ENCODE measurements around the gene FMO2. TPM values are rescaled to one million over a fixed set of nuclear protein-coding genes. Genes with fewer than 3 reads are reported as not detected.

Gene FMO2
- total RNA-seq, 2 donors from 2014 or later: 9.2 to 18.9 TPM

GRCh38 chr1:171206978-171207355, 21.9 kb downstream of the FMO2 start:
- Histone ChIP-seq H3K4me1 (peaks cover 12% of the 10 kb centered on the region), H3K36me3 (replicated peaks in 1 of 2; ENCODE audit: insufficient read depth in 1 of 2, low read depth in 2 of 2) (no peaks in the 10 kb centered on the region), H3K9me3 (no peaks in the 10 kb centered on the region), H3K4me3 (no peak overlapping the region), H3K27ac (no peak overlapping the region), H3K27me3 (no peaks in the 10 kb centered on the region)
- no peak for DNase-seq
- 92 to 100% methylated on average over 1 of the region's 1 CpG for whole genome bisulfite sequencing, 2 donors
- intact Hi-C loops (cut with DNase I): no loop called here
- no peak for TF ChIP-seq POLR2A (IDR thresholded peaks at IDR 0.05)
- TF ChIP-seq CTCF (IDR thresholded peaks at IDR 0.05): no peak
- no peak for ATAC-seq

GRCh38 chr1:171207377-171207776, 22.3 kb downstream of the FMO2 start:
- H3K36me3 ChIP-seq (replicated peaks in 1 of 2; ENCODE audit: insufficient read depth in 1 of 2, low read depth in 2 of 2): no peaks in the 10 kb centered on the region
- H3K27me3 ChIP-seq: no peaks in the 10 kb centered on the region
- peaks cover 12% of the 10 kb centered on the region for H3K4me1 ChIP-seq
- no peak for TF ChIP-seq POLR2A (IDR thresholded peaks at IDR 0.05)
- TF ChIP-seq CTCF (IDR thresholded peaks at IDR 0.05): no peak
- 56 to 73% methylated on average over 2 of the region's 2 CpGs for WGBS, 2 donors
- H3K9me3 ChIP-seq: no peaks in the 10 kb centered on the region
- ATAC-seq (no peak), DNase-seq (no peak)
- H3K27ac ChIP-seq: no peak overlapping the region
- intact Hi-C loops (cut with DNase I): no loop called here
- H3K4me3 ChIP-seq: no peak overlapping the region

- no peaks in the 10 kb centered on the region for H3K9me3 ChIP-seq
- H3K4me1 ChIP-seq: peaks cover 12% of the 10 kb centered on the region
- peak; percentile 87 for ATAC-seq
- WGBS, 2 donors: 20 to 37% methylated on average over 1 of the region's 1 CpG
- H3K27me3 ChIP-seq: no peaks in the 10 kb centered on the region
- H3K4me3 ChIP-seq: no peak overlapping the region
- H3K36me3 ChIP-seq (replicated peaks in 1 of 2; ENCODE audit: insufficient read depth in 1 of 2, low read depth in 2 of 2): no peaks in the 10 kb centered on the region
- TF ChIP-seq POLR2A (IDR thresholded peaks at IDR 0.05) (no peak), CTCF (IDR thresholded peaks at IDR 0.05) (no peak)
- peak overlapping the region in 1 of 4 donors; percentile 16 for H3K27ac ChIP-seq
- intact Hi-C loops (cut with DNase I): no loop called here
- DNase-seq: peak in 1 of 4 donors; percentile 28
Observed at GRCh38 chr1:171210355-171210754, 25.3 kb downstream of the FMO2 start.

GRCh38 chr1:171212607-171213351, 27.7 kb downstream of the FMO2 start:
- H3K4me3 ChIP-seq: no peak overlapping the region
- WGBS, 2 donors: 78% methylated on average over 3 of the region's 3 CpGs
- no peaks in the 10 kb centered on the region for H3K27me3 ChIP-seq
- no peak overlapping the region for H3K27ac ChIP-seq
- TF ChIP-seq CTCF (IDR thresholded peaks at IDR 0.05): no peak
- no peak for TF ChIP-seq POLR2A (IDR thresholded peaks at IDR 0.05)
- no peak for ATAC-seq
- no peaks in the 10 kb centered on the region for H3K9me3 ChIP-seq
- DNase-seq: no peak
- H3K4me1 ChIP-seq: peaks cover 12% of the 10 kb centered on the region
- intact Hi-C loops (cut with DNase I): no loop called here
- H3K36me3 ChIP-seq (replicated peaks in 1 of 2; ENCODE audit: insufficient read depth in 1 of 2, low read depth in 2 of 2): no peaks in the 10 kb centered on the region

All from body of pancreas (tissue), 4 donors.